GM12872 (cell line): Measurements from ENCODE around the gene PATJ.

Experiments
- TF ChIP-seq, protein P1 (sequence below): IDR thresholded peaks from 3 replicates; pipeline ENCODE4 v1.5.1; 2011; ENCODE audit warnings: low read depth, mild to moderate bottlenecking, low read length, moderate library complexity; ENCODE audit not compliant: insufficient read depth

Gene PATJ

DNA sequence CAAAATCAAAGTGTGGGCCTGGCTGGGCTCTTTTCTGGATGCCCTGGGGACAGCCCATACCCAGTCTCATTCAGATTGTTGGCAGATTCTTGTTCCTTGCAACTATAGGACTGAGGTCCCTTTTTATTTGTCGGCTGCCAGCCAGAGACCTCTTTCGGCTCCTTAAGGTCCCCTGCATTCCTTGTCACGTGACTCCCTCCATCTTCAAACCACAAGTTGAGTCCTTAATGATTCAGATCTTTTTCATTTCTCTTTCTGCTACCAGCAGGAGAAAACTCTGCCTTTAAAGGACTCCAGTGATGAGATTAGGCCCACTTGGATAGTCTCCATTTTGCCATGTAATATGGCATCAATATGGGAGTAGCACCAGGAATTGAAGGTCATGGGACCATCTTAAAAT, 48.6 kb downstream of the PATJ start:
- TF ChIP-seq, protein P1, sequence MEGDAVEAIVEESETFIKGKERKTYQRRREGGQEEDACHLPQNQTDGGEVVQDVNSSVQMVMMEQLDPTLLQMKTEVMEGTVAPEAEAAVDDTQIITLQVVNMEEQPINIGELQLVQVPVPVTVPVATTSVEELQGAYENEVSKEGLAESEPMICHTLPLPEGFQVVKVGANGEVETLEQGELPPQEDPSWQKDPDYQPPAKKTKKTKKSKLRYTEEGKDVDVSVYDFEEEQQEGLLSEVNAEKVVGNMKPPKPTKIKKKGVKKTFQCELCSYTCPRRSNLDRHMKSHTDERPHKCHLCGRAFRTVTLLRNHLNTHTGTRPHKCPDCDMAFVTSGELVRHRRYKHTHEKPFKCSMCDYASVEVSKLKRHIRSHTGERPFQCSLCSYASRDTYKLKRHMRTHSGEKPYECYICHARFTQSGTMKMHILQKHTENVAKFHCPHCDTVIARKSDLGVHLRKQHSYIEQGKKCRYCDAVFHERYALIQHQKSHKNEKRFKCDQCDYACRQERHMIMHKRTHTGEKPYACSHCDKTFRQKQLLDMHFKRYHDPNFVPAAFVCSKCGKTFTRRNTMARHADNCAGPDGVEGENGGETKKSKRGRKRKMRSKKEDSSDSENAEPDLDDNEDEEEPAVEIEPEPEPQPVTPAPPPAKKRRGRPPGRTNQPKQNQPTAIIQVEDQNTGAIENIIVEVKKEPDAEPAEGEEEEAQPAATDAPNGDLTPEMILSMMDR = no peak

DNA sequence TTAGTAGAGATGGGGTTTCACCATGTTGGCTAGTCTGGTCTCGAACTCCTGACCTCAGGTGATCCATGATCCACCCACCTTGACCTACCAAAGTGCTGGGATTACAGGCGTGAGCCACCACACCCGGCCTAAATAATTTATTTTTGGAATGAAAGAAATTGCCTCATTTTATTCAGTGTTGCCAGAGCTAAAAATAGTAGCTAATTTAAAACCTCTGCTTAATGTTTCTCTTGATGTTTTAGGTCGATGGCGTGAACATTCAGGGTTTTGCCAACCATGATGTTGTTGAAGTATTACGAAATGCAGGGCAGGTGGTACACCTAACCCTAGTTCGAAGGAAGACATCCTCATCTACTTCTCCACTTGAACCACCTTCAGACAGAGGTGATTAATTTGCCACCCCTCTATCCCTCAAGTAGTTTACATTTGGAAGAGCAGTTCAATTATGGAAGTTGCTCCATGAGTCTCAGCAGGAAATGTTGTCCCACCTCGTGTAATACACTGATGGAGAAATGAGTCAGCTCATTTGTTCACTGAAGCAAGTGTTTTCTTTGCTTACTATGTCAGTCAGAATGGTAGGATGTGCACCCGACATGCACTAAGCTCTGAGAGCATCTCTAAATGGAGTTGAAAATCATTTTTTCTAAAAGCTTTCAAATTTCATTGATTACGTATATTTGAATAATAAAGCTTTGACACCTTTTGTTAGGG, 54.9 kb downstream of the PATJ start:
- TF ChIP-seq, protein P1 = no peak

DNA sequence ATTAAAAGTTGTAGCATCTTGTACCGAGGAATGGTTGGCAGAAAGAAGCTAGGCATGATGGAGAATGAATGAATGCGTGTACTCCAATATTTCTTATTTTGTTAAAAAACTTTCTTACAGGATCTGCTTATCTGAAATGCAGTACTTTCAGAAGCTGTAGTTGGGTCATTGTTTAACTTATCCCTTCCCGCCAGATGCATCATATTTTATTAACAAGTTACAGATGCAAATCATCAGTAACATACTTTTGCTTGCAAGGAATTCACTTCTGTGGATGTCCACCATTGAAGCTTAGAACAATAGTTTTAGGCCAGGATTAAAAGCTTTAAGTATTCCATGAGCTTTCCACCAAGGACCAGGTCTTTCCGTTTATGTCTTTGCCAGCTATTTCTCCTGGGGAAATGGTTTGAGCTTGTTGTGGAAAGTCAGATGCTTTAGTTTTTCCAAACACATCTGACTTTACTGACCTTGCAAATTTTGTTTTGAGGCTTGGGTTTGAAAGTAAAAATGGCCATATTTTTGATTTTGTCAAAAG, 65.4 kb downstream of the PATJ start:
- TF ChIP-seq, protein P1 = no peak

DNA sequence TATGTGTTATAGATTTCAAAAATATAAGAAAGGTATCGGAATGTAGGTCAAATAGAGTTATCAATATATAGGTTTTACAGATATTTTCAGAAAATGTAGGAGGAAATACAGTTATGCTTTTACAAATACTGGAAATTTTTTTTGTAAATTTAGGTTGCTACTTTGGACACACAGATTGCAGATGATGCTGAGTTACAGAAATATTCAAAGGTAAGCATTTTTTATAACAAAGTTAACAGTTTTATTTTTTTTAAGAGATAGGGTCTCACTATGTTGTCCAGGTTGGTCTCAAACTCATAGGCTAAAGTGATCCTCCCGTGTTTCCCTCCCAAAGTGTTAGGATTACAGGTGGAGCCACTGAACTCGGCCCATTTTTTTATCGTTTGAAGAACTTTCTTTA, 66.0 kb downstream of the PATJ start:
- TF ChIP-seq, protein P1 = no peak

DNA sequence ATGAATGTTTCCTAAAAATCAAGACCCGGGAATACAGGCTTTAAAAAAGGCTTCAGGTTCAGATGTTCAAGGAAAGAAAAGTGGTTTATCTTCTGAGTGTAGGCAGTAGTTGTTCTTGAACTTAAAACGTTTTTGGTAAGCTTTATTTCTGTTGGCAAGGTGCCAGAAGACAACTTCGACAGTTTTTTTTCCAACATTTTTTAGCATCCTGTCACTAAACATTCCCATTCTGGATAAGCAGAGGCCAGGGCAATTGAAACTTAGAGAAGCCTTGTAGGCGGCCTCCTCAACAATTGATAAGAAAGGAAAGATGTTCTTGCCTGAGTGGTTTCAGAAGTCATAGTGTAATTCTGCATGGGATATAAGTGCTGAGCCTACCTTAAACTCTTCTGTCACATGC, 66.7 kb downstream of the PATJ start:
- TF ChIP-seq, protein P1 = no peak

DNA sequence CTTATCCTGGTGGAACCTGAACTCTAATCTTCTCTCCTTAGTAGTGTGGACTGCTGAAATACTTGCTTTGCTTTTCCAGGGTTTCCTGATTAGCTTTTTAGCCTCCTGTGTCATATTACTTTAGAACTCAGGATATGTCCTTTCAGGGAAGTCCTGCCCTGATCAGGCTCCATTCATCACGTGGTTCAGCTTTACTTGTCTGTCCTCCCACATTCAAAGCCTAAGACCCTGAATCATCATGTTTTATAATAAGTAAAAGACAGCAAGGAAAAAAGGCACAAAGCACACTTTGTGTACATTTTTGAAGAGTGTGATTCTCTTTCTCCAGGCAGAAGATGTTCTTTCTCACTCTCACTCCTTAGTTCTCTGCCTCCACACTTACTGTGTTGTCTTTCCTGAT, 70.6 kb downstream of the PATJ start:
- TF ChIP-seq, protein P1 = no peak

DNA sequence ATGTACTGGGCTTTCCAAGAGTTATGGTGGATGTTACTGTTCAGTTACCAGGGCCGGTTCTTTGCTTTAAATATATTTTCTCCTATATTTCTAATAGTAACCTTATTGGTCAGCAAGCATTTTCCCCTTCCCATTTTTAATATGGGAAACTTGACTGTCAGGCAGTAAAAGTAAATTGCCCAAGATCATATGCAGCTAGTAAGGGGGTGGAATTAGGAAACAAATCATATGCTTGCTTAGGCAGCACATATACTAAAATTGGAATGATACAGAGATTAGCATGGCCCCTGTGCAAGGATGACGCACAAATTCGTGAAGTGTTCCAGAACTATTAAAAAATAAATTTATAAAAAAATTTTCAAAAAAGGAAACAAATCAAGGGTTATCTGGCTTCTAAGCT, 73.9 kb downstream of the PATJ start:
- TF ChIP-seq, protein P1 = no peak

DNA sequence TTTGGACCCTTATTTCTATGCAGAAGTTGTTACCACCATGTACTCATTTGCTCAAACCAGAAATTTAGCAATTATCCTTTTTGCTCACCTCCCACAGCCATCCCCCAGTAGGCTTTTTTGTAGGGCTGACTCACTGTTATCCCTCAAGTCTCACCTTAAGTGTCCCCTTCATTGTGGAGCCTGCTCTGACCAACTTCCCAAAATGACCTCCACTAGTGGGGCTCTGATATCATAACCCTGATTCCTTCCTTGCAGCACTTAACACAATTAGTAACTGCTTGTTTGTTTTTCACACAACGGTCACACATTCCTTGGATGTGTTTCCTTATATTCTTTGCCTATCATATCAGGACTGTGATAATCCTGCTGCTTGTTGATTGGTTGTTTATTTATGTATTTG, 76.7 kb downstream of the PATJ start:
- TF ChIP-seq, protein P1 = no peak
